Right hindlimb (tissue), 1 donor: Measurements from ENCODE around the gene AFAP1.

Experiments
- DNase-seq: peaks from one replicate; pipeline ENCODE4 v3.0.0-alpha.2; 2018

AFAP1 gene

GRCh38 chr4:7863911-7864681 lies 75.6 kb downstream of the AFAP1 start:
- peak; percentile 62 for DNase-seq

- peak; percentile 52 for DNase-seq
Observed at GRCh38 chr4:7862561-7863192, 77.0 kb downstream of the AFAP1 start.

- DNase-seq: peak; percentile 67
Observed at GRCh38 chr4:7861440-7861881, 78.2 kb downstream of the AFAP1 start.

- DNase-seq: no peak
Observed at GRCh38 chr4:7860600-7861163, 79.0 kb downstream of the AFAP1 start.

- no peak for DNase-seq
Observed at GRCh38 chr4:7859326-7859725, 80.3 kb downstream of the AFAP1 start.

- no peak for DNase-seq
Observed at GRCh38 chr4:7858498-7858897, 81.2 kb downstream of the AFAP1 start.

GRCh38 chr4:7857993-7858392 lies 81.7 kb downstream of the AFAP1 start:
- DNase-seq: no peak

GRCh38 chr4:7857238-7857701 lies 82.4 kb downstream of the AFAP1 start:
- peak; percentile 80 for DNase-seq

- no peak for DNase-seq
Observed at GRCh38 chr4:7855731-7856130, 83.9 kb downstream of the AFAP1 start.

- DNase-seq: no peak
Observed at GRCh38 chr4:7854697-7855370, 84.8 kb downstream of the AFAP1 start.

GRCh38 chr4:7854216-7854615 lies 85.4 kb downstream of the AFAP1 start:
- DNase-seq: peak; percentile 59

- no peak for DNase-seq
Observed at GRCh38 chr4:7853271-7853670, 86.4 kb downstream of the AFAP1 start.

- no peak for DNase-seq
Observed at GRCh38 chr4:7852568-7853185, 87.0 kb downstream of the AFAP1 start.

- DNase-seq: no peak
Observed at GRCh38 chr4:7850489-7850888, 89.2 kb downstream of the AFAP1 start.

- no peak for DNase-seq
Observed at GRCh38 chr4:7847206-7847605, 92.5 kb downstream of the AFAP1 start.

- no peak for DNase-seq
Observed at GRCh38 chr4:7845493-7846128, 94.0 kb downstream of the AFAP1 start.

GRCh38 chr4:7844594-7844991 lies 95.1 kb downstream of the AFAP1 start:
- DNase-seq: no peak

- peak; percentile 75 for DNase-seq
Observed at GRCh38 chr4:7843831-7844593, 95.6 kb downstream of the AFAP1 start.

GRCh38 chr4:7842384-7843279 lies 97.0 kb downstream of the AFAP1 start:
- peak; percentile 88 for DNase-seq

- DNase-seq: no peak
Observed at GRCh38 chr4:7841894-7842293, 97.8 kb downstream of the AFAP1 start.

GRCh38 chr4:7841071-7841470 lies 98.6 kb downstream of the AFAP1 start:
- DNase-seq: no peak
